HCT116 (cell line): ENCODE results near the gene PDXK. TPM values are rescaled to one million over a fixed set of nuclear protein-coding genes. Genes with fewer than 3 reads are reported as not detected.

Source experiments
- ATAC-seq: fragments of 200-7000 bp; cut with Tn5 transposase; 2 replicates; pipeline ENCODE4 v1.9.1; 2020; ENCODE audit warnings: mild to moderate bottlenecking, moderate library complexity
- BruUV-seq: library from RNA; stranded (reverse); fragments of 400-500 nt; replicated peaks from 2 replicates; lab custom pipeline; 2021; lab: Mats Ljungman, UMichigan
- CTCF ChIA-PET: fragments of 300-600 bp; sonication (Branson Sonifier 250); formaldehyde crosslinking; loops from one replicate; lab custom pipeline; 2021; ENCODE audit warnings: antibody characterized with exemption; lab: Charles Lee
- POLR2A ChIA-PET: fragments of 300-600, 350-600 bp; sonication (Branson Sonifier 250); formaldehyde crosslinking; loops from one replicate; lab custom pipeline; 2021; ENCODE audit warnings: antibody characterized with exemption; lab: Charles Lee
- RAD21 ChIA-PET, 2 experiments: fragments of 300-600 bp; sonication (Branson Sonifier 250); formaldehyde crosslinking; loops; one replicate each; lab custom pipeline; 2023; ENCODE audit warnings: low total read pairs in 2 of 2; ENCODE audit not compliant: uncharacterized antibody in 2 of 2, unreplicated experiment in 2 of 2, low non-redundant PET in 1 of 2; lab: Charles Lee
- DNase-seq: peaks from one replicate; pipeline ENCODE4 v3.0.0-alpha.2; 2010; ENCODE audit warnings: low read depth, low spot score
- H2AFZ ChIP-seq: fragments of 200-600 bp; shearing (Covaris generic), sonication (generic); 2 replicates; pipeline ENCODE4 v1.6.1; 2017; ENCODE audit warnings: low read depth, mixed run types, mixed read lengths, antibody characterized with exemption, low read length; ENCODE audit not compliant: poor library complexity, severe bottlenecking
- H3K27ac ChIP-seq: 2 replicates; pipeline ENCODE4 v1.5.1; 2012; ENCODE audit warnings: low read depth, low read length
- H3K27me3 ChIP-seq: fragments of 200-600 bp; sonication (generic); 2 replicates; pipeline ENCODE4 v1.6.1; 2016; ENCODE audit warnings: mixed run types, low read length, mixed read lengths; ENCODE audit not compliant: insufficient read depth
- H3K36me3 ChIP-seq, 2 experiments: fragments of 200-500 bp in 1 of 2; fragments of 200-600 bp in 1 of 2; sonication (Bioruptor generic) in 1 of 2; sonication (generic) in 1 of 2; 2 replicates each; pipeline versions ENCODE4 v1.5.1 to v1.6.1; 2014 to 2016; ENCODE audit warnings: low read length in 2 of 2, inconsistent platforms in 1 of 2, mixed read lengths in 1 of 2, mixed run types in 1 of 2; ENCODE audit not compliant: insufficient read depth in 2 of 2, control insufficient read depth in 1 of 2
- H3K4me1 ChIP-seq, 2 experiments: fragments of 200-600 bp in 1 of 2; sonication (generic) in 1 of 2; 2 replicates each; pipeline versions ENCODE4 v1.5.1 to v1.6.1; 2012 to 2017; ENCODE audit warnings: low read length in 2 of 2, inconsistent platforms in 1 of 2, mild to moderate bottlenecking in 1 of 2, mixed read lengths in 1 of 2, mixed run types in 1 of 2, moderate library complexity in 1 of 2; ENCODE audit not compliant: insufficient read depth in 2 of 2, control insufficient read depth in 1 of 2
- H3K4me2 ChIP-seq: fragments of 200-600 bp; sonication (generic); 2 replicates; pipeline ENCODE4 v1.6.1; 2017; ENCODE audit warnings: mixed run types, low read length, mixed read lengths
- H3K4me3 ChIP-seq, 2 experiments: fragments of 200-600 bp in 1 of 2; sonication (generic) in 1 of 2; replicated peaks in 1 of 2; 2 replicates each; pipeline ENCODE4 v1.5.1; 2011 to 2016; ENCODE audit warnings: low read length in 2 of 2, control low read depth in 1 of 2, low read depth in 1 of 2, mild to moderate bottlenecking in 1 of 2, mixed read lengths in 1 of 2, mixed run types in 1 of 2
- H3K79me2 ChIP-seq: fragments of 200-600 bp; sonication (generic); 2 replicates; pipeline ENCODE4 v1.6.1; 2017; ENCODE audit warnings: mild to moderate bottlenecking, mixed run types, low read length, moderate library complexity, mixed read lengths; ENCODE audit not compliant: insufficient read depth
- H3K9ac ChIP-seq: fragments of 200-600 bp; sonication (generic); 2 replicates; pipeline ENCODE4 v1.6.1; 2016; ENCODE audit warnings: low read length, mixed read lengths
- H3K9me2 ChIP-seq: fragments of 200-600 bp; sonication (generic), shearing (Covaris generic); 2 replicates; pipeline ENCODE4 v1.6.1; 2017; ENCODE audit warnings: mixed run types, mild to moderate bottlenecking, moderate library complexity; ENCODE audit not compliant: insufficient read depth
- H3K9me3 ChIP-seq, 2 experiments: fragments of 200-500 bp in 1 of 2; fragments of 200-600 bp in 1 of 2; sonication (Bioruptor generic) in 1 of 2; sonication (generic) in 1 of 2; 2 replicates each; pipeline ENCODE4 v1.6.1; 2014 to 2017; ENCODE audit warnings: low read length in 2 of 2, mixed read lengths in 2 of 2, inconsistent platforms in 1 of 2, low read depth in 1 of 2, mild to moderate bottlenecking in 1 of 2, mixed run types in 1 of 2, moderate library complexity in 1 of 2; ENCODE audit not compliant: control insufficient read depth in 1 of 2, insufficient read depth in 1 of 2
- H4K20me1 ChIP-seq: fragments of 200-600 bp; sonication (generic), shearing (Covaris generic); 2 replicates; pipeline ENCODE4 v1.6.1; 2017; ENCODE audit warnings: mixed run types, mild to moderate bottlenecking, moderate library complexity; ENCODE audit not compliant: insufficient read depth
- CBX3 ChIP-seq: IDR thresholded peaks from 2 replicates; pipeline ENCODE4 v1.6.1; 2012; ENCODE audit warnings: low read depth
- CEBPB ChIP-seq: IDR thresholded peaks from 2 replicates; pipeline ENCODE4 v1.6.1; 2012; ENCODE audit warnings: low read depth
- CTCF ChIP-seq, 3 experiments: fragments of 200-600 bp in 1 of 3; sonication (generic) in 1 of 3; IDR thresholded peaks in 2 of 3; conservative IDR thresholded peaks in 1 of 3; 2 replicates each; pipeline ENCODE4 v1.5.1; 2012 to 2017; ENCODE audit warnings: low read depth in 2 of 3, low read length in 2 of 3, antibody characterized with exemption in 1 of 3, borderline replicate concordance in 1 of 3, control low read depth in 1 of 3, mild to moderate bottlenecking in 1 of 3, mixed read lengths in 1 of 3, mixed run types in 1 of 3, moderate library complexity in 1 of 3; ENCODE audit not compliant: insufficient read depth in 1 of 3
- EZH2phosphoT487 ChIP-seq: fragments of 200-600 bp; IDR thresholded peaks from 2 replicates; pipeline ENCODE4 v1.6.1; 2018; ENCODE audit warnings: antibody characterized with exemption, borderline replicate concordance
- POLR2A ChIP-seq: IDR thresholded peaks from 2 replicates; pipeline ENCODE4 v1.7.0; 2011; ENCODE audit warnings: borderline replicate concordance; ENCODE audit not compliant: insufficient read depth, insufficient read length; ENCODE audit errors: extremely low read depth
- POLR2AphosphoS5 ChIP-seq: IDR thresholded peaks from 2 replicates; pipeline ENCODE4 v1.6.1; 2011; ENCODE audit warnings: mild to moderate bottlenecking, low read depth, low read length, moderate library complexity
- intact Hi-C: fragments of 100-400 bp; cut with micrococcal nuclease; formaldehyde crosslinking; loops from 2 replicates; pipeline ENCODE4 v1.10.0; 2022
- total RNA-seq: library from RNA; stranded (reverse); gene quantifications from one replicate; pipeline ENCODE4 v1.2.1, GENCODE V29; 2021; ENCODE audit not compliant: unreplicated experiment
- TF ChIP-seq, protein P1 (sequence below): IDR thresholded peaks from 2 replicates; pipeline ENCODE4 v1.6.1; 2012
- TF ChIP-seq, protein P2 (sequence below): IDR thresholded peaks from 2 replicates; pipeline ENCODE4 v1.6.1; 2012

Gene PDXK
- total RNA-seq, 1 experiment from 2014 or later: 127 TPM

GRCh38 chr21:43775795-43776430 is 57.0 kb downstream of the PDXK start, which contains the start of gene CSTB (continued):
- TF ChIP-seq EZH2phosphoT487: no peak
- TF ChIP-seq CBX3: no peak
- peak; percentile 89 for TF ChIP-seq POLR2AphosphoS5

DNA sequence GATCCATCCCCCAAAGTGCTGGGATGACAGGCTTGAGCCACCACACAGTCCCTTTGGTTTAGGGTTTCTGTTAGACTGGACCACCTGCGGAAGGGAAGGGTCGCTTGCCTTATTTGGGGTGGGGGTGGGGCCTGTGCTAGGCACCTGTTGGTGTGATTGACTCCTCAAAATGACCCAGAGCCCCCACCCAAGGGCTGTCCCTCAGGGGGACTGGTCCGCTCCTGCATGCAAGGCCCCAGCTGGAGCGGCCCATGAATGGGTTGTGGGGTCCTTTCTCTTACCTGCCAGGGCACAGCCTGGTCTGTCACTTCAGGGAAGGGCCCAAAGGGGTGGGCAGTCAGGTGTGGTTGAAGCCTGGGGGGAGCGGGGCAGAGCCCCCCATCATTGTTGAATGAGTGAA is 59.0 kb downstream of the PDXK start:
- Histone ChIP-seq H2AFZ (no peak overlapping the region), H3K79me2 (peaks cover 18% of the 10 kb centered on the region)

More for the DNA sequence above, 59.0 kb downstream of the PDXK start:
- H3K4me3 ChIP-seq: no peak overlapping the region
- H3K9ac ChIP-seq: no peak overlapping the region
- no peaks in the 10 kb centered on the region for H4K20me1 ChIP-seq
- POLR2A ChIA-PET: no interaction called here
- RAD21 ChIA-PET: no interaction called here
- H3K9me3 ChIP-seq: no peaks in the 10 kb centered on the region
- no peak for TF ChIP-seq CTCF (IDR thresholded peaks at IDR 0.05 in 2 of 3, conservative IDR thresholded peaks at IDR 0.05 in 1 of 3; ENCODE audit: borderline replicate concordance in 1 of 3, insufficient read depth in 1 of 3, low read depth in 2 of 3, low read length in 2 of 3)
- TF ChIP-seq, protein P1, sequence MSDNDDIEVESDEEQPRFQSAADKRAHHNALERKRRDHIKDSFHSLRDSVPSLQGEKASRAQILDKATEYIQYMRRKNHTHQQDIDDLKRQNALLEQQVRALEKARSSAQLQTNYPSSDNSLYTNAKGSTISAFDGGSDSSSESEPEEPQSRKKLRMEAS: no peak
- no peak for TF ChIP-seq POLR2A
- no peak for TF ChIP-seq POLR2AphosphoS5
- TF ChIP-seq, protein P2, sequence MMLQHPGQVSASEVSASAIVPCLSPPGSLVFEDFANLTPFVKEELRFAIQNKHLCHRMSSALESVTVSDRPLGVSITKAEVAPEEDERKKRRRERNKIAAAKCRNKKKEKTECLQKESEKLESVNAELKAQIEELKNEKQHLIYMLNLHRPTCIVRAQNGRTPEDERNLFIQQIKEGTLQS: no peak
- TF ChIP-seq CEBPB: no peak
- peaks cover 6 to 37% of the 10 kb centered on the region in 2 experiments; a peak in 3 of 4 replicates for H3K4me1 ChIP-seq
- H3K4me2 ChIP-seq: no peak overlapping the region
- no peak for ATAC-seq
- BruUV-seq: no TSS peak
- H3K36me3 ChIP-seq: peaks cover 6 to 8% of the 10 kb centered on the region in 2 experiments; a peak in 2 of 4 replicates
- no peak for DNase-seq
- CTCF ChIA-PET: no interaction called here
- H3K27me3 ChIP-seq: no peaks in the 10 kb centered on the region
- intact Hi-C loops: no loop called here
- no peaks in the 10 kb centered on the region for H3K9me2 ChIP-seq
- H3K27ac ChIP-seq: no peak overlapping the region
